OCI-LY7 (cell line): ENCODE results near the gene NIN.

Experiments used
- EZH2phosphoT487 ChIP-seq: fragments of 200-600 bp; sonication (generic); IDR thresholded peaks from 2 replicates; pipeline ENCODE4 v1.6.1; 2018; ENCODE audit warnings: low read depth, borderline replicate concordance, mild to moderate bottlenecking, mixed run types, antibody characterized with exemption, low read length, moderate library complexity, mixed read lengths
- TF ChIP-seq, protein P1 (sequence below): fragments of 200-600 bp; sonication (generic); conservative IDR thresholded peaks from 2 replicates; pipeline ENCODE4 v1.5.1; 2014; ENCODE audit warnings: mild to moderate bottlenecking, antibody characterized with exemption, low read length, moderate library complexity, mixed read lengths

DNA sequence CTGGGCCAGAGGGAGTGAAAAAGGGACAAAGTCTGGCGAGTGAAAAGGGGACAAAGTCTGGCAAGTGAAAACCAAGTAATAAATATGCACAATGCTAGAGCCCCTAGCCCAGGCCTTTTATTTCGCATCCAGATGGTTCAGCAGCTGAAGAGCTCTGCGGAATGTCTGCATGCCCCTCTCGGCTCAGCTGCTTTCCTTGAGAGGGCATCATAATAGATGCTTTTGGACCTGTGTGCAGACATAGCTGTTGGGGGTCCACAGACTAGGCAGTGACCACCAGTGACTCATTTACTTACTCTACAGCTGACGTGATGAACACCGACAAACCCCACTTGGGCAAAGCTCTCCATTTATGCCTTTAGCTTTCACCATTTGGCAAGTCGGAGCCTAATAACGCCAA lies 4.3 kb downstream of the NIN start:
- TF ChIP-seq, protein P1, sequence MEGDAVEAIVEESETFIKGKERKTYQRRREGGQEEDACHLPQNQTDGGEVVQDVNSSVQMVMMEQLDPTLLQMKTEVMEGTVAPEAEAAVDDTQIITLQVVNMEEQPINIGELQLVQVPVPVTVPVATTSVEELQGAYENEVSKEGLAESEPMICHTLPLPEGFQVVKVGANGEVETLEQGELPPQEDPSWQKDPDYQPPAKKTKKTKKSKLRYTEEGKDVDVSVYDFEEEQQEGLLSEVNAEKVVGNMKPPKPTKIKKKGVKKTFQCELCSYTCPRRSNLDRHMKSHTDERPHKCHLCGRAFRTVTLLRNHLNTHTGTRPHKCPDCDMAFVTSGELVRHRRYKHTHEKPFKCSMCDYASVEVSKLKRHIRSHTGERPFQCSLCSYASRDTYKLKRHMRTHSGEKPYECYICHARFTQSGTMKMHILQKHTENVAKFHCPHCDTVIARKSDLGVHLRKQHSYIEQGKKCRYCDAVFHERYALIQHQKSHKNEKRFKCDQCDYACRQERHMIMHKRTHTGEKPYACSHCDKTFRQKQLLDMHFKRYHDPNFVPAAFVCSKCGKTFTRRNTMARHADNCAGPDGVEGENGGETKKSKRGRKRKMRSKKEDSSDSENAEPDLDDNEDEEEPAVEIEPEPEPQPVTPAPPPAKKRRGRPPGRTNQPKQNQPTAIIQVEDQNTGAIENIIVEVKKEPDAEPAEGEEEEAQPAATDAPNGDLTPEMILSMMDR, result no peak
- no peak for TF ChIP-seq EZH2phosphoT487
